A549 (cell line): ENCODE data around the gene ASB13. TPM values are rescaled to one million over a fixed set of nuclear protein-coding genes. Genes with fewer than 3 reads are reported as not detected.
"Not testable (repeated sequence)": the region's sequence is repeated elsewhere in the genome, so short reads cannot be mapped to it uniquely, and the experiment has no call there.

Source experiments
- ATAC-seq, 2 experiments: fragments of 200-7000 bp in 1 of 2; fragments of >200 bp in 1 of 2; cut with Nextera tagmentation in 1 of 2; cut with Tn5 transposase in 1 of 2; 3 replicates each; pipeline versions ENCODE4 v1.8.0 to v1.9.1; 2018 to 2020; ENCODE audit warnings: mild to moderate bottlenecking in 1 of 2, moderate library complexity in 1 of 2
- CTCF ChIA-PET: fragments of 300-600 bp; sonication (Branson Sonifier 250); formaldehyde crosslinking; extraction: SDS; loops from one replicate; lab custom pipeline; 2021; ENCODE audit warnings: antibody characterized with exemption, inconsistent platforms; lab: Yijun Ruan, JAX
- POLR2A ChIA-PET: fragments of 350-600 bp; formaldehyde crosslinking; extraction: SDS; loops from one replicate; lab custom pipeline; 2021; ENCODE audit warnings: antibody characterized with exemption, inconsistent platforms; lab: Yijun Ruan, JAX
- DNase-seq, 2 experiments: peaks; one replicate each; pipeline versions ENCODE4 v3.0.0 to v3.0.0-alpha.2; 2011 to 2016; ENCODE audit warnings: low read depth in 1 of 2, low spot score in 1 of 2
- FAIRE-seq: peaks from 2 replicates; lab custom pipeline; 2011; peaks lifted over from hg19 to GRCh38; lab: Jason Lieb, UNC
- H3K27ac ChIP-seq, 2 experiments: fragments of >200 bp; sonication (Bioruptor Twin); formaldehyde crosslinking; 3 replicates each; pipeline ENCODE4 v1.5.1; 2016 to 2017
- H3K4me1 ChIP-seq: fragments of >200 bp; sonication (Bioruptor Twin); formaldehyde crosslinking; 3 replicates; pipeline ENCODE4 v1.6.1; 2016
- H3K4me2 ChIP-seq: fragments of >200 bp; sonication (Bioruptor Twin); formaldehyde crosslinking; 3 replicates; pipeline ENCODE4 v1.6.1; 2016
- H3K4me3 ChIP-seq: fragments of >200 bp; sonication (Bioruptor Twin); formaldehyde crosslinking; 3 replicates; pipeline ENCODE4 v1.5.1; 2016
- H3K9me3 ChIP-seq: fragments of >200 bp; sonication (Bioruptor Twin); formaldehyde crosslinking; 3 replicates; pipeline ENCODE4 v1.6.1; 2016
- CBX2 ChIP-seq: fragments of 200-600 bp; sonication (generic); IDR thresholded peaks from 2 replicates; pipeline ENCODE4 v1.6.1; 2016; ENCODE audit warnings: low read depth, mild to moderate bottlenecking, borderline replicate concordance
- E2F6 ChIP-seq: IDR thresholded peaks from 2 replicates; pipeline ENCODE4 v1.6.1; 2012; ENCODE audit warnings: low read depth, borderline replicate concordance
- EHF ChIP-seq: fragments of 250-450 bp; sonication (Bioruptor Pico); IDR thresholded peaks from 2 replicates; pipeline ENCODE4 v1.5.0; 2020; ENCODE audit warnings: mild to moderate bottlenecking
- EHMT2 ChIP-seq: fragments of 200-600 bp; sonication (generic); IDR thresholded peaks from 2 replicates; pipeline ENCODE4 v1.6.1; 2016; ENCODE audit warnings: antibody characterized with exemption, low read depth, mild to moderate bottlenecking, moderate library complexity
- ELK1 ChIP-seq: fragments of 150-350 bp; IDR thresholded peaks from 2 replicates; pipeline ENCODE4 v1.6.1; 2014; ENCODE audit warnings: low read depth, mild to moderate bottlenecking, low read length
- FOSB ChIP-seq: fragments of 250-450 bp; sonication (Bioruptor Pico); IDR thresholded peaks from 2 replicates; pipeline ENCODE4 v1.5.0; 2020; ENCODE audit warnings: mild to moderate bottlenecking, moderate library complexity
- JUN ChIP-seq, 2 experiments: fragments of >200 bp; sonication (Bioruptor Twin); formaldehyde crosslinking; IDR thresholded peaks; 2 replicates in 1 of 2; 3 replicates in 1 of 2; pipeline ENCODE4 v1.6.1; 2016 to 2017
- JUNB ChIP-seq: fragments of >200 bp; sonication (Bioruptor Twin); formaldehyde crosslinking; IDR thresholded peaks from 2 replicates; pipeline ENCODE4 v1.6.1; 2016
- MAZ ChIP-seq: fragments of 150-350 bp; IDR thresholded peaks from 2 replicates; pipeline ENCODE4 v1.6.1; 2014; ENCODE audit warnings: antibody characterized with exemption, low read depth, low read length, borderline replicate concordance
- RCOR1 ChIP-seq: fragments of 150-350 bp; IDR thresholded peaks from 2 replicates; pipeline ENCODE4 v1.6.1; 2014; ENCODE audit warnings: antibody characterized with exemption, low read length, low read depth
- TFCP2L1 ChIP-seq: fragments of 250-450 bp; sonication (Bioruptor Pico); IDR thresholded peaks from 2 replicates; pipeline ENCODE4 v1.5.0; 2021; ENCODE audit warnings: mild to moderate bottlenecking
- ZC3H11A ChIP-seq: fragments of 450-650 bp; IDR thresholded peaks from 2 replicates; pipeline ENCODE4 v1.6.1; 2014; ENCODE audit warnings: antibody characterized with exemption, mild to moderate bottlenecking
- ZNF302 ChIP-seq: fragments of 250-450 bp; sonication (Bioruptor Pico); IDR thresholded peaks from 2 replicates; pipeline ENCODE4 v1.9.0; 2021; ENCODE audit warnings: inconsistent platforms, mild to moderate bottlenecking, moderate library complexity
- ZSCAN20 ChIP-seq: fragments of 250-450 bp; sonication (Bioruptor Pico); IDR thresholded peaks from 2 replicates; pipeline ENCODE4 v1.8.0; 2022; ENCODE audit warnings: mild to moderate bottlenecking, moderate library complexity
- WGBS: methylation state at CpG from one replicate; pipeline ENCODE4 v1.1.6; 2017; ENCODE audit errors: missing lambda C conversion rate; 5-methylcytosine and 5-hydroxymethylcytosine counted together
- polyA plus RNA-seq, 4 experiments: library from polyadenylated mRNA; depleted of rRNA in 3 of 4; stranded (reverse); fragments of >200 nt; fragmentation: RNase III in 1 of 4; extraction: RNeasy Plus Mini Kit Qiagen cat#74134 plus additional on column Dnase treatment in 1 of 4; gene quantifications; 2 replicates in 3 of 4; 3 replicates in 1 of 4; pipeline ENCODE4 v1.2.3, GENCODE V29; 2011 to 2017
- TF ChIP-seq, protein P1 (sequence below): fragments of >200 bp; sonication (Bioruptor Twin); formaldehyde crosslinking; IDR thresholded peaks from 3 replicates; pipeline ENCODE4 v1.6.1; 2016
- TF ChIP-seq, protein P2 (sequence below): fragments of >200 bp; sonication (Bioruptor Twin); formaldehyde crosslinking; IDR thresholded peaks from 2 replicates; pipeline ENCODE4 v1.6.1; 2016
- TF ChIP-seq, protein P3 (sequence below): fragments of 450-650 bp; IDR thresholded peaks from 2 replicates; pipeline ENCODE4 v1.6.1; 2014; ENCODE audit warnings: antibody characterized with exemption

ASB13 gene
- polyA plus RNA-seq, 2 of the 4 experiments (the other 2 are of a cell fraction), result 10.9 to 12.9 TPM

DNA sequence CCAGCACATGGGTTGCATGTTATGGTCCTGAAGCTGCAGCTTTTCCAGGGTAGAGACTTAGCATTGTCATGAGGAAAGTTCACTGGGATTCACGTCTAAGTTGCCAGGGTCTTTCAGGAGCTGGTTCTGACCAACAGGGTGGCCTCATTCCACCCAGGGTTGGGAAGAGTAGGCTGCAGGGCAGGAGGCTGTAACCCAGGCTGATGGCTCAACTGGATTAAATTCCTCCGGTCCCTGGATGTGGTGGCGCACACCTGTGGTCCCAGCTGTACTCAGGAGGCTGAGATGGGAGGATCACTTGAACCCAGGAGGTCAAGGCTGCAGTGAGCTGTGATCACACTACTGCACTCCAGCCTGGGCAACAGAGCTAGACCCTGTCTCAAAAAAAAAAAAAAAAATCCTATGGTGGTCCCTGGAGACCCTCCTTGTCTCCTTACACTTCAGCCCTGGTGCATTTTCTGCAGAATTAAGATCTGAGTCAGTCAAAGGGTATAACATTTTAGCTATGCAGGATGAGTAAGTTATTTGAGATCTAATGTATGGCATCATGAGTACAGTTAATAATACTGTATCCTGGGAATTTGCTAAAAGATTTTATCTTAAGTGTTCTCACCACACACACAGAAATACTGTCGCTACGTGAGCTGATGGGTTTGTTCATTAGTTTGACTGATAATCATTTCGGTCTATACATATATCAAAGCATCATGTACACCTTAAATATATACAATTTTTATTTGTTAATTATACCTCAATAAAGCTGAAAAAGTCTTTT is 44.0 kb downstream of the ASB13 start:
- FAIRE-seq, result peak; percentile 28
- no peak for DNase-seq
- ATAC-seq, result no peak
- TF ChIP-seq ZNF302 (no peak), ELK1 (no peak), JUNB (no peak), EHMT2 (no peak), JUN (IDR thresholded peaks at IDR 0.05) (no peak), CBX2 (no peak), FOSB (no peak)
- TF ChIP-seq, protein P1, sequence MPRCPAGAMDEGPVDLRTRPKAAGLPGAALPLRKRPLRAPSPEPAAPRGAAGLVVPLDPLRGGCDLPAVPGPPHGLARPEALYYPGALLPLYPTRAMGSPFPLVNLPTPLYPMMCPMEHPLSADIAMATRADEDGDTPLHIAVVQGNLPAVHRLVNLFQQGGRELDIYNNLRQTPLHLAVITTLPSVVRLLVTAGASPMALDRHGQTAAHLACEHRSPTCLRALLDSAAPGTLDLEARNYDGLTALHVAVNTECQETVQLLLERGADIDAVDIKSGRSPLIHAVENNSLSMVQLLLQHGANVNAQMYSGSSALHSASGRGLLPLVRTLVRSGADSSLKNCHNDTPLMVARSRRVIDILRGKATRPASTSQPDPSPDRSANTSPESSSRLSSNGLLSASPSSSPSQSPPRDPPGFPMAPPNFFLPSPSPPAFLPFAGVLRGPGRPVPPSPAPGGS, result no peak
- TF ChIP-seq, protein P2, sequence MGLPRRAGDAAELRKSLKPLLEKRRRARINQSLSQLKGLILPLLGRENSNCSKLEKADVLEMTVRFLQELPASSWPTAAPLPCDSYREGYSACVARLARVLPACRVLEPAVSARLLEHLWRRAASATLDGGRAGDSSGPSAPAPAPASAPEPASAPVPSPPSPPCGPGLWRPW, result no peak
- Histone ChIP-seq H3K4me3 (no peak overlapping the region), H3K4me2 (peak overlapping the region; percentile 46), H3K9me3 (no peaks in the 10 kb centered on the region), H3K27ac (peak overlapping the region; percentile 78 to 91), H3K4me1 (peaks cover 14% of the 10 kb centered on the region)
- CTCF ChIA-PET, result interaction anchor here (0.6 to 15.5 kb wide), 77 partner anchors 7 to 807 kb away, joined by 3 to 432 read pairs (median 6); partner anchors contain the start of gene CALML5
- POLR2A ChIA-PET, result interaction anchor here (0.5 to 2.2 kb wide), 5 partner anchors 74 to 796 kb away, joined by 3 to 34 read pairs (median 3); no protein-coding TSS in a partner anchor
- WGBS, result 81% methylated on average over 5 of the region's 6 CpGs

GRCh38 chr10:5621371-5621770 is 45.0 kb downstream of the ASB13 start:
- H3K4me3 ChIP-seq, H3K4me2 ChIP-seq, DNase-seq, ATAC-seq, POLR2A ChIA-PET, FAIRE-seq, H3K9me3 ChIP-seq: not testable (repeated sequence)
- CTCF ChIA-PET, result interaction anchor here (0.7 to 15.5 kb wide), 15 partner anchors 7 to 806 kb away, joined by 3 to 432 read pairs (median 33); no protein-coding TSS in a partner anchor
- peak overlapping the region in 1 of 2 experiments; percentile 91; a peak in 4 of 6 replicates for H3K27ac ChIP-seq
- peaks cover 14% of the 10 kb centered on the region for H3K4me1 ChIP-seq
- 94% methylated on average over 6 of the region's 6 CpGs for WGBS

GRCh38 chr10:5620966-5621365 is 45.4 kb downstream of the ASB13 start:
- TF ChIP-seq RCOR1, result no peak
- Histone ChIP-seq H3K4me2 (no peak overlapping the region), H3K27ac (peak overlapping the region in 1 of 2 experiments; percentile 91; a peak in 4 of 6 replicates), H3K4me1 (peaks cover 15% of the 10 kb centered on the region), H3K4me3 (no peak overlapping the region), H3K9me3 (no peaks in the 10 kb centered on the region)
- ATAC-seq (no peak), DNase-seq (no peak), FAIRE-seq (no peak)
- ChIA-PET POLR2A (no interaction called here), CTCF (interaction anchor here (0.7 to 15.5 kb wide), 10 partner anchors 9 to 840 kb away, joined by 3 to 432 read pairs (median 33); no protein-coding TSS in a partner anchor)
- 93% methylated on average over 16 of the region's 16 CpGs for WGBS

GRCh38 chr10:5620223-5620721 is 46.1 kb downstream of the ASB13 start:
- no peak for ATAC-seq
- no peak for FAIRE-seq
- no peak overlapping the region for H3K4me2 ChIP-seq
- H3K27ac ChIP-seq, result peak overlapping the region in 1 of 2 experiments; percentile 91; a peak in 4 of 6 replicates
- DNase-seq, result no peak
- WGBS, result 90% methylated on average over 10 of the region's 11 CpGs
- ChIA-PET POLR2A (interaction anchor here (1.1 kb wide), 1 partner anchor 174 kb away, joined by 7 read pairs; no protein-coding TSS in a partner anchor), CTCF (interaction anchor here (0.9 to 15.5 kb wide), 6 partner anchors 10 to 840 kb away, joined by 3 to 432 read pairs (median 40); no protein-coding TSS in a partner anchor)
- no peaks in the 10 kb centered on the region for H3K9me3 ChIP-seq
- TF ChIP-seq MAZ (no peak), ZSCAN20 (no peak), TFCP2L1 (CRISPR knock-in tag) (no peak), EHF (no peak), E2F6 (no peak), ZC3H11A (no peak), JUN (IDR thresholded peaks at IDR 0.05) (no peak)
- TF ChIP-seq, protein P3, sequence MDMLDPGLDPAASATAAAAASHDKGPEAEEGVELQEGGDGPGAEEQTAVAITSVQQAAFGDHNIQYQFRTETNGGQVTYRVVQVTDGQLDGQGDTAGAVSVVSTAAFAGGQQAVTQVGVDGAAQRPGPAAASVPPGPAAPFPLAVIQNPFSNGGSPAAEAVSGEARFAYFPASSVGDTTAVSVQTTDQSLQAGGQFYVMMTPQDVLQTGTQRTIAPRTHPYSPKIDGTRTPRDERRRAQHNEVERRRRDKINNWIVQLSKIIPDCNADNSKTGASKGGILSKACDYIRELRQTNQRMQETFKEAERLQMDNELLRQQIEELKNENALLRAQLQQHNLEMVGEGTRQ, result no peak
- no peak overlapping the region for H3K4me3 ChIP-seq
- H3K4me1 ChIP-seq, result peaks cover 22% of the 10 kb centered on the region
